ENCODE results near the gene CAMK2D.

DNA sequence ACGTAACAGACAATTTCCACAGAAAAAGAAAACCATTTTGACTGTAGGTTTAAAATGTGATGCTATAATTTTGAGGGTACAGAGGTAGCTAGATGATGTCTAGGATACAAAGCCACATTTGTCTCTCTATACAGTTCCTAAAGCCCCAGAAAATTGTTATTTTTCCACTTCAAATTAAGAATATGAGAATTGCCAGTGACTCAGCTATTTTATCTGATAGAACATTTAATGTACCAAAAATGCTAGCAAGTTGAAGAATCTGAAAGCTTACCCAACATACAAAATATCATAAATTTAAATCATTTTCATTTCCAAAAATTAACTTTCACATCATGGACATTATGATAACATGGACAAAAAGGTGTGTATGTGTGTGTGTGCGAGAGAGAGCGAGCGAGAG is 148.0 kb downstream of the CAMK2D start:
- TF ChIP-seq, protein P1, sequence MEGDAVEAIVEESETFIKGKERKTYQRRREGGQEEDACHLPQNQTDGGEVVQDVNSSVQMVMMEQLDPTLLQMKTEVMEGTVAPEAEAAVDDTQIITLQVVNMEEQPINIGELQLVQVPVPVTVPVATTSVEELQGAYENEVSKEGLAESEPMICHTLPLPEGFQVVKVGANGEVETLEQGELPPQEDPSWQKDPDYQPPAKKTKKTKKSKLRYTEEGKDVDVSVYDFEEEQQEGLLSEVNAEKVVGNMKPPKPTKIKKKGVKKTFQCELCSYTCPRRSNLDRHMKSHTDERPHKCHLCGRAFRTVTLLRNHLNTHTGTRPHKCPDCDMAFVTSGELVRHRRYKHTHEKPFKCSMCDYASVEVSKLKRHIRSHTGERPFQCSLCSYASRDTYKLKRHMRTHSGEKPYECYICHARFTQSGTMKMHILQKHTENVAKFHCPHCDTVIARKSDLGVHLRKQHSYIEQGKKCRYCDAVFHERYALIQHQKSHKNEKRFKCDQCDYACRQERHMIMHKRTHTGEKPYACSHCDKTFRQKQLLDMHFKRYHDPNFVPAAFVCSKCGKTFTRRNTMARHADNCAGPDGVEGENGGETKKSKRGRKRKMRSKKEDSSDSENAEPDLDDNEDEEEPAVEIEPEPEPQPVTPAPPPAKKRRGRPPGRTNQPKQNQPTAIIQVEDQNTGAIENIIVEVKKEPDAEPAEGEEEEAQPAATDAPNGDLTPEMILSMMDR (IDR thresholded peaks at IDR 0.05) = no peak
- no peak for TF ChIP-seq RAD21 (conservative IDR thresholded peaks at IDR 0.05 in 1 of 2, IDR thresholded peaks at IDR 0.05 in 1 of 2)

All from A549 (cell line).